HepG2 (cell line): ENCODE results near the gene PHF2. TPM values are rescaled to one million over a fixed set of nuclear protein-coding genes. Genes with fewer than 3 reads are reported as not detected.

ENCODE experiments used
- ATAC-seq: fragments of 200-7000 bp; cut with Tn5 transposase; 3 replicates; pipeline ENCODE4 v1.9.1; 2020; ENCODE audit warnings: mild to moderate bottlenecking, moderate library complexity
- BruUV-seq: library from RNA; stranded (reverse); fragments of 400-500 nt; replicated peaks from 2 replicates; lab custom pipeline; 2021; lab: Mats Ljungman, UMichigan
- CTCF ChIA-PET: fragments of 300-600 bp; formaldehyde crosslinking; extraction: SDS; loops from one replicate; lab custom pipeline; 2021; ENCODE audit warnings: low total read pairs, inconsistent platforms, low intra/inter-chr PET ratio; lab: Yijun Ruan, JAX
- POLR2A ChIA-PET: fragments of 350-600 bp; sonication (Branson Sonifier 250); formaldehyde crosslinking; loops from one replicate; lab custom pipeline; 2020; ENCODE audit warnings: antibody characterized with exemption, inconsistent platforms; lab: Yijun Ruan, JAX
- DNase-seq: peaks from one replicate; pipeline ENCODE4 v3.0.0-alpha.2; 2015; ENCODE audit warnings: low spot score
- FAIRE-seq: peaks from 3 replicates; lab custom pipeline; 2011; peaks lifted over from hg19 to GRCh38; lab: Jason Lieb, UNC
- H2AFZ ChIP-seq: one replicate; pipeline ENCODE4 v1.6.1; 2011; ENCODE audit warnings: low read length, inconsistent platforms
- H3K27ac ChIP-seq: fragments of 300-600 bp; 3 replicates; pipeline ENCODE4 v1.8.0; 2011; ENCODE audit warnings: mixed run types, mild to moderate bottlenecking, mixed read lengths, low read length, inconsistent platforms; ENCODE audit not compliant: insufficient read depth; ENCODE audit errors: extremely low read length
- H3K27me3 ChIP-seq, 2 experiments: fragments of 200-600 bp in 1 of 2; 2 replicates in 1 of 2; 3 replicates in 1 of 2; pipeline versions ENCODE4 v1.6.0 to v1.8.0; 2011; ENCODE audit warnings: low read length in 2 of 2, mild to moderate bottlenecking in 2 of 2, moderate library complexity in 2 of 2, inconsistent platforms in 1 of 2; ENCODE audit not compliant: insufficient read depth in 2 of 2, control insufficient read depth in 1 of 2
- H3K36me3 ChIP-seq, 2 experiments: fragments of 200-600 bp in 1 of 2; replicated peaks in 1 of 2; 2 replicates in 1 of 2; 3 replicates in 1 of 2; pipeline versions ENCODE4 v1.5.1 to v1.8.0; 2011; ENCODE audit warnings: low read length in 2 of 2, inconsistent platforms in 1 of 2; ENCODE audit not compliant: insufficient read depth in 2 of 2, control insufficient read depth in 1 of 2
- H3K4me1 ChIP-seq: 2 replicates; pipeline ENCODE4 v1.5.1; 2012; ENCODE audit warnings: low read length, inconsistent platforms; ENCODE audit not compliant: insufficient read depth
- H3K4me2 ChIP-seq: 2 replicates; pipeline ENCODE4 v1.6.0; 2011; ENCODE audit warnings: low read depth, low read length, inconsistent platforms
- H3K4me3 ChIP-seq, 3 experiments: fragments of 200-600 bp in 1 of 3; sonication (generic), shearing (Covaris generic) in 1 of 3; replicated peaks in 1 of 3; 2 replicates each; pipeline ENCODE4 v1.5.1; 2011 to 2016; ENCODE audit warnings: low read length in 3 of 3, inconsistent platforms in 2 of 3, low read depth in 2 of 3, mild to moderate bottlenecking in 2 of 3, control low read depth in 1 of 3, mixed read lengths in 1 of 3; ENCODE audit not compliant: insufficient read depth in 1 of 3
- H3K79me2 ChIP-seq: one replicate; pipeline ENCODE4 v1.6.1; 2011; ENCODE audit warnings: low read length, inconsistent platforms; ENCODE audit not compliant: insufficient read depth
- H3K9ac ChIP-seq: 2 replicates; pipeline ENCODE4 v1.6.0; 2011; ENCODE audit warnings: mild to moderate bottlenecking, low read depth, low read length, inconsistent platforms; ENCODE audit not compliant: insufficient read depth
- H3K9me3 ChIP-seq: 2 replicates; pipeline ENCODE4 v1.5.1; 2012; ENCODE audit warnings: mild to moderate bottlenecking, low read length
- H4K20me1 ChIP-seq: 2 replicates; pipeline ENCODE4 v1.6.0; 2011; ENCODE audit warnings: inconsistent platforms, mild to moderate bottlenecking, low read length, moderate library complexity; ENCODE audit not compliant: insufficient read depth
- GATA4 ChIP-seq: sonication (generic); IDR thresholded peaks from 2 replicates; pipeline ENCODE4 v1.6.1; 2016; ENCODE audit warnings: antibody characterized with exemption, low read depth, borderline replicate concordance
- HIVEP1 ChIP-seq: sonication (generic); formaldehyde crosslinking; IDR thresholded peaks from 2 replicates; pipeline ENCODE4 v1.4.0; 2020; ENCODE audit warnings: mild to moderate bottlenecking, missing genetic modification reagents
- KIAA2018 ChIP-seq: sonication (generic); formaldehyde crosslinking; IDR thresholded peaks from 2 replicates; pipeline ENCODE4 v1.5.0; 2020; ENCODE audit warnings: mild to moderate bottlenecking, missing genetic modification reagents, borderline replicate concordance
- MEF2D ChIP-seq: sonication (generic); formaldehyde crosslinking; IDR thresholded peaks from 2 replicates; pipeline ENCODE4 v1.5.1; 2020; ENCODE audit warnings: mild to moderate bottlenecking, missing genetic modification reagents
- MXD3 ChIP-seq: IDR thresholded peaks from 2 replicates; pipeline ENCODE4 v1.6.1; 2016; ENCODE audit warnings: mild to moderate bottlenecking, missing biosample characterization, missing genetic modification reagents
- NCOA2 ChIP-seq: sonication (generic); formaldehyde crosslinking; IDR thresholded peaks from 2 replicates; pipeline ENCODE4 v1.8.0; 2022; ENCODE audit warnings: inconsistent platforms
- ONECUT2 ChIP-seq: sonication (generic); formaldehyde crosslinking; IDR thresholded peaks from 2 replicates; pipeline ENCODE4 v1.4.0; 2020; ENCODE audit warnings: missing genetic modification reagents
- ZNF431 ChIP-seq: sonication (generic); formaldehyde crosslinking; IDR thresholded peaks from 2 replicates; pipeline ENCODE4 v1.9.0; 2022; ENCODE audit warnings: missing genetic modification reagents, low read depth, mild to moderate bottlenecking, borderline replicate concordance
- ZNF468 ChIP-seq: sonication (generic); formaldehyde crosslinking; IDR thresholded peaks from 2 replicates; pipeline ENCODE4 v1.8.0; 2022; ENCODE audit warnings: mild to moderate bottlenecking, moderate library complexity, missing genetic modification reagents
- ZNF720 ChIP-seq: sonication (generic); formaldehyde crosslinking; IDR thresholded peaks from 2 replicates; pipeline ENCODE4 v1.4.0; 2020; ENCODE audit warnings: missing genetic modification reagents
- ZNF878 ChIP-seq: sonication (generic); formaldehyde crosslinking; IDR thresholded peaks from 2 replicates; pipeline ENCODE4 v1.8.1; 2023; ENCODE audit warnings: mild to moderate bottlenecking, missing genetic modification reagents, moderate library complexity
- WGBS: methylation state at CpG from one replicate; pipeline ENCODE4 v1.1.6; 2017; ENCODE audit warnings: low lambda C conversion rate; 5-methylcytosine and 5-hydroxymethylcytosine counted together
- in situ Hi-C: cut with HindIII; loops from 2 replicates; pipeline ENCODE4 v1.10.0; 2017; ENCODE audit warnings: low pct_unique_long_range_greater_than_20kb; ENCODE audit not compliant: extremely low pct_ligation_motif_present
- intact Hi-C: fragments of 100-400 bp; cut with micrococcal nuclease; formaldehyde crosslinking; loops from one replicate; pipeline ENCODE4 v1.10.0; 2022; ENCODE audit not compliant: unreplicated experiment
- polyA plus RNA-seq, 8 experiments: library from polyadenylated mRNA; depleted of rRNA in 3 of 8; stranded (reverse) in 7 of 8; unstranded in 1 of 8; fragments of >200 nt; fragmentation: Illumina TruSeq in 4 of 8; extraction: Trizol in 4 of 8; gene quantifications; 2 replicates each; pipeline versions ENCODE4 v1.2.1 to v1.2.3, GENCODE V29; 2011 to 2016; ENCODE audit warnings: low read depth in 4 of 8, missing spikeins in 1 of 8, mixed read lengths in 1 of 8; ENCODE audit not compliant: insufficient read depth in 1 of 8
- total RNA-seq, 5 experiments: library from RNA; depleted of rRNA; stranded (reverse); fragments of >200 nt; fragmentation: Illumina TruSeq; extraction: Trizol; gene quantifications; 2 replicates each; pipeline ENCODE4 v1.2.3, GENCODE V29; 2016; ENCODE audit warnings: low read depth in 1 of 5

Gene PHF2
- total and polyA plus RNA-seq, 2 of the 13 experiments (the other 11 are each of a cell fraction or from before 2014, with no cell fraction given): 6.6 to 9.1 TPM

- peaks cover 6 to 43% of the 10 kb centered on the region in 2 experiments; a peak in 4 of 5 replicates for H3K27me3 ChIP-seq
- no peak for FAIRE-seq
- no peak overlapping the region for H3K4me3 ChIP-seq
- in situ Hi-C loops (no loop called here), intact Hi-C loops (no loop called here)
- whole genome bisulfite sequencing: 1% methylated on average over 4 of the region's 4 CpGs
- no peak for ATAC-seq
- H4K20me1 ChIP-seq: no peaks in the 10 kb centered on the region
- no peak overlapping the region for H3K4me2 ChIP-seq
- H3K36me3 ChIP-seq: no peaks in the 10 kb centered on the region
- ChIA-PET POLR2A (no interaction called here), CTCF (no interaction called here)
- no TSS peak for BruUV-seq
- no peak for DNase-seq
- H3K9me3 ChIP-seq: no peaks in the 10 kb centered on the region
- H3K9ac ChIP-seq: no peak overlapping the region
- no peak overlapping the region for H3K27ac ChIP-seq
- H2AFZ ChIP-seq: no peak overlapping the region
- no peaks in the 10 kb centered on the region for H3K4me1 ChIP-seq
- TF ChIP-seq MEF2D (CRISPR knock-in tag): no peak
- TF ChIP-seq ZNF720 (CRISPR knock-in tag): no peak
- TF ChIP-seq HIVEP1 (CRISPR knock-in tag): no peak
- TF ChIP-seq ZNF878 (CRISPR knock-in tag): no peak
- no peak for TF ChIP-seq ZNF468 (CRISPR knock-in tag)
- TF ChIP-seq ONECUT2 (CRISPR knock-in tag): no peak
- TF ChIP-seq NCOA2 (CRISPR knock-in tag): no peak
- no peak for TF ChIP-seq ZNF431 (CRISPR knock-in tag)
- no peak for TF ChIP-seq GATA4
- H3K79me2 ChIP-seq: no peaks in the 10 kb centered on the region
Observed at GRCh38 chr9:93724852-93725251, 148.5 kb downstream of the PHF2 start.

GRCh38 chr9:93725382-93725781 lies 149.0 kb downstream of the PHF2 start:
- Histone ChIP-seq H3K4me3 (no peak overlapping the region), H3K4me2 (no peak overlapping the region), H3K9me3 (no peaks in the 10 kb centered on the region), H3K27ac (no peak overlapping the region), H3K79me2 (no peaks in the 10 kb centered on the region), H4K20me1 (no peaks in the 10 kb centered on the region), H3K9ac (no peak overlapping the region), H3K27me3 (peaks cover 5 to 44% of the 10 kb centered on the region in 2 experiments; a peak in 3 of 5 replicates), H3K4me1 (no peaks in the 10 kb centered on the region), H2AFZ (no peak overlapping the region), H3K36me3 (no peaks in the 10 kb centered on the region)
- no peak for FAIRE-seq
- 48% methylated on average over 6 of the region's 6 CpGs for WGBS
- in situ Hi-C loops: no loop called here
- BruUV-seq: no TSS peak
- CTCF ChIA-PET: no interaction called here
- no peak for DNase-seq
- no peak for ATAC-seq
- intact Hi-C loops: no loop called here
- POLR2A ChIA-PET: no interaction called here
- TF ChIP-seq KIAA2018 (CRISPR knock-in tag) (no peak), MXD3 (CRISPR knock-in tag) (no peak)
